Measurements from ENCODE around the gene LHX2.

LHX2 gene

DNA sequence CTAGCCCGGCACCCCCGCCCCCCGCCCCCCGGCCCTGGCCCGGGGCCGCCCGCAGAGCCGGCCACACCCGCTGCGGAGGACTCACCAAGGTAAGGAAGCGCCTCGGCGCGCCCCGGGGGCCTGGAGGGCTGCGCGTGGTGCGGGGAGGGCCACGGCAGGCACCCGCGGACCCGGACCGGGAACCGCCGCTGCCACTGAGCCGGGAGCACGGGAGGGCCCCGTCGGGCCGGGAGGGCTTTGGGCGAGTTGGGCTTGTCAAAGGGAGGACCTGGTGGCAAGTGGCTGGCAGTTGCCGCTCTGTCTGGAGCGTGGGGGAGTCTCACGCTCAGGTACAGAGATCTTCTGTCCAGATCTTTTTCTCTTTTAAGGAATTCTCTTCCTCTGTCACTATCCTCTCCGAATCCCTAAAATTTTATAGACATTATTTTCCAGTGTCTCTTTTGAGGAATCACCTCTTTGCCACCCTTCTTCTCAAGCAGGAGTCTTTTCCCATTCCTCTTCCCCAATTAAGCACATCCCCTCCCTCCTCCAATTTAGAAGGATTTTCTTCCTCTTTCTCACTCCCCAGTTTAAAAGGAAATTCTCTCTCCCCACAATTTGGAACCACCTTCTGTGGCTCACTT, 11.3 kb upstream of the LHX2 start:
- DNase-seq, result no peak

DNA sequence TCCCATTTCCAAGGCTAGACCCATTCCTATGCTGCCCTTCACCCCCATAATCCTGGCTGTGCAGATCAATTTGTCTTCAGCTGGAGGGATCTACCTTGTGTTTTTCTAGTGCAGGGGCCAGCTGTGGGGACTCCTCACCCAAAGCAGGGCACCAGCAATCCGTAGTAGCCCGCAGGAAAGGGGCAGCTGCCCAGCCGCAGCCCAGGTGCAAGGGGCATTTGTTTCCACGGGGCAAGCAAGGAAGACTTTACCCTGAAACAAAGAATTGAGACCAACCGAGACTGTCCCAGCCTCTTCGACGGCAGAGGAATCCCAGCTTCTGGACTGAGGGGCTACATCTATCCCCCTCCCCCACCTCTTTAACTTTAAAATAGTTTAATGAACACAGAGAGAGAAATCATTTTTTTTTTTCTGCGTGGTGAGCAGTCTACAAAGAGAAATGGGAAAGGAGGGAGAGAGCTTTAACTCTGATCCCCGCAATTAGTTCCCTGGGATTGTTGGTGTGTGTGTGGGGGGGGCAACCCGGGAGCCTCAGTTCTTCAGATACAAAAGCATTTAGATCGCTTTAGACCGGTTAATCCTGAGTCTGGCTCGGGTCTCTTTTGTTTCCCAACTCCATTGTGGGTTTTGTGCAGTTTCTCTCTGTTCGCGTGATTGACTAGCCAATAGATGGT, 10.6 kb upstream of the LHX2 start:
- DNase-seq, result no peak

DNA sequence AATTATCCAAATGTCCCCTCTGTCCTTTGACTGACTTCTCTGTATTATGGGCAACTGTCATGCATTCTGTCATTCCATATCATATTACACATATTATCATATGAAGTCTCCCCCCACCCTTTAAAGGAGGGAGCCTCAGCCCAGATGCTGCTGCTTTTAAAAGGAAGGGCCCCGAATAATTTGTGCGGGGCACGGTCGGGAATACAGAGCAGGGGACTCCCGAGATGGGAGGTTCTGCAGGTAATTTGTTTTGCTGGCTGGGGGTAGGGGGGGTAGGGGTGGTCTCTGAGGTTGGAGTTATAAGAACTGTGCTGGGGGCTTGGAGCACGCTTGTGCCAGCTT, 10.1 kb upstream of the LHX2 start:
- DNase-seq, result peak; percentile 17

DNA sequence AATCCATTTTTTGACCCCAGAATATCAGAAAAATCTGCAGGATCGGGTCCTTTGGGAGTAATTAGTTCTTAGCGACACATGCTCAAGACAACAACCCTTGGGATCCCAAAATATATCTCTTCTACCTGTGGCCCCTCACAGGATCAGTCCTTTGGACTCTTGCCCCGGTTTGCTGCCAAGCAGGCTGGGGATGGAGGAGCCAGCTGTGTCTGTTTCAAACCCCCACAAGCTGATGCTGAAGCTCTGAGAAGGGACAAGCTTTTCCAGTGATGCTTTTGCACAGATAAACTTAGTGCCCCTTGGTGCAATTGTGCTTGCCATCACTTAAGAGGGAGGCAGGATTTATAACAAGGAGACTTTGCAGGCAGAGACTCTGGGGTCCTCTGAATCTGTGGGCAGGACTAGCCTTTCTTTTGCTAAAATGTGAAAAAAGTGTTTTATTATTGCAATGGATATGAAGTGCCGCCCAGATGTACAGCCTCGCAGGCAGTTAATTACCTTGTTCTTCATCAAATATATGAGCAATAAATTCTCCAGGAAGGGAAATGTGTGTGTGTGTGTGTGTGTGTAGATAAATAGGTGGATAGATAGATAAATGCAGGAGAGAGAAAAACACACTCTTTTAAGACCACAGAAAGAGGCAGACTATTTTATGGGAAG, 9.6 kb upstream of the LHX2 start:
- DNase-seq, result no peak

DNA sequence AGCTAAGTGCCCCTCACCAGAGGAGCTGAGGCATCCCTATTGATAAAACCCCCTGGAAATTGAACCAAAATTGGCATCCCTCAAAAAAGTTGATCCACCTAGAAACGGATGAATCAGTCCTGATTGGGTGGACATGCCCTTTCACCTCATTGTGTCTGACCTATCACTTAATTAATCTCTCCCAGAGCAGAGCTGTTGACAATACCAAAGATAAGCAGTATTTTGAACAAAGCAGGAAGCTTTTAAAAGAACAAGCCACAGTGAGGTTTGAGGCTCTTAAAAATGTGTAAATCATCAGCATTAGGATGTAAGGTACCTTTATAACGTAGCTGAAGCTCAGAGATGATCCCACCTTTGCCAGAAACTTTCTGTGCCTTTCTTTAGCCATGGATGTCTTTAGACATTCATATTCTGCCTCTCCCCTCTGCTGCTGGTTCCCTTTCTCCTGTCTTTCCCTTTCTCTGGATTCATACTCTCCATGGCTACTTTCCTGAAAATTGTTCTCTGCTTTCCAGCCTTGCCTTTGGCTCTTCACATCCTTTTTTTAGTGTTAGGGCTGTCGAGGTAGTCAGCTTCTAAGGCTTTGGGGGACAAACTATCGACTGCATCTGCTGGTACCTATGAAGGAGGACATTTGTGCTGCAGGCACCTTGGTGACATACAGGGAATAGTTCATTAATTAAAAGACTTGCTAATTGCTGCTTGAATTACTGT, 7.8 kb upstream of the LHX2 start:
- DNase-seq, result no peak

DNA sequence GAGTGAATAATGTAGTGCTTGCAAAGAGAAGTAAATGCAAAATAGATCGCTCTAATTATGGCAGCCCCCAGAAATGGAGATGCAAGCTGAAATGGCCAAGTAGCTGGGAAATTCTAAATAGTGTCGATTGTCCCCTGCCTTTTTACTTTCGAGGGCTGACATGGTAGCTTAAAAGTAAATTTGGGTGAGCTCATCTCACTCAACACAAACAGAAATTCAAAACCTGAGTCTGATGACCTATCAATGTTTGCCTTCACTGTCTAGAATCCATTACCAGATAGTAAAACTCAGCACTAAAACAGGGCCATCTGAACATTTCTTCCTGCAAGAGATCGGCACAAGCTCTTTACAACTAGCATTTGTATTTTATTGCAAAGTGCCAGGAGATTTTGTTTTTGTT, 7.0 kb upstream of the LHX2 start:
- DNase-seq, result no peak

DNA sequence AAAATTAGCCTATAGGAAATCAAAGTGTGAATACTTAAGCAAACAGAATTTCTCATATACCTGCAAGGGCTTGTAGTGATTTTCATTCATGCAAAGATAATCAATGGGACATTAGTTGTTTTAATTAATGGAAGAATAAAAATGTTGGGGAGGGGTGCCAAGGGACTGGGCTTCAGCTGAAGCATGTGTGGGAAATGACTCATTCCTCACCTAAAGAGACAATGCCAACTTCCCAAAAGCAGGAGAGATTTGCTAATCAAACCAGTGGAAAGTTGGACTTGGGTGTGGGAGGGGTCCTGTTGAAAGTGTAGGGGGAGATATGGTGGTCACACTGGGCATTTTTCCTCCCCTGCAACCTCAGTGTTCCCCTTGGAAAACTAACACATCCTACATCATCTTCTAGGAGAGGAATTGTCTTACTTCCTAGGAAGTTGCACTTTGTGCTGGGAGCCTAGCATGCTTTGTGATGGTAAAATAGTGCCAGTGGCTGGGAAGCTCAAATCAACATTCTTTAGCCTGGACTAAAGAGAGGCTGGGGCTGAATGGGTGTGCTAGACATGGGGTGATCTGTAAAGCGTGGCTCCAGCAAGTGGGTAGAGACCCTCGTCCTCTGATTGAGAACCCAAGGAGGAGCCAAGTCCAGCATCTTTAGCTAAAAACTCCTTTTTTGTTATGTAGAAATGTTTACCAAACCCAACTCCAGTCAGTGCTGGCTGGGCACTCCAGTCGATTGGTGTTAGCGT, 6.4 kb upstream of the LHX2 start:
- no peak for DNase-seq

DNA sequence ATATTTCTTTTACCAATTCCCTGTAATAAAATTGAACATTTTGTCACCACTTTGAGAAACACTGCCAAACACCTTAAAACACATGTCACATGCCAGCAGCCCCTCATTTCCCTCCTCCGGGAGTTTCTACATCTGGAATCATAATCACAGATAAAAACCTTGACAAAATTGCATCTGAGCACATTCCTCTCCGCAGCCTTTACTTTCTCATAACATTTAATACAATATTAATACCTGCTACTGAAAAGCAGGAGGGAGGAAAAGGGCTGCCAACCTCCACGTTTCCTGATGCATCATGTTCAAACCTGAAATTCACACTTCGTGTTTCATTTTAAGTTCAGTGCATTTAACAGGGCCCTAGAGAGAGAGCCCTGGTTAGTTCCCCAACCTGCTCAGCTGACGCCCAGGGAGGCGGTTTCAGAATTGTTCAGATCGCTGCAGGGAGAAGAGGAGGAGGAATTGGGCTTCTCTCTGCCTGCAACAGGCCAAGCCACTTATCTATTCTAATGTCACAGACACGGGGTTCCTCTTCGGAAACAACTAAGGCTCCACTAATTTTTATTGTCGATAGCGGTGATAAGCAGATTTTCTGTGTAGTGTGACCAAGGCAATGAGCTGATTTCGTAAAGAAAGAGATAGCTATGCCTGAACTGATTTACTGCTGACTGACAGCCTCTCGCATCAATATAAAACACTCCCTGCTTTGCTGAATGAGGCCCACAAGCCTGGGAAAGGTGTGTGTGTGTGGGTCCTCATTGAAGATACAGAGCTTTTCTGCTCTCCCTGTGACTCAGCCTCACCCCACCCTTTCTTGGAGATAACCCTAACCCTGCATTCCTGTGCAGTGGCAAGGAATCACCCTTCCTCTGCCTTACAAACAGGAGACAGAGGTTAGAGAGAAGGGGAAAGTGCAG, 4.9 kb upstream of the LHX2 start:
- no peak for DNase-seq

DNA sequence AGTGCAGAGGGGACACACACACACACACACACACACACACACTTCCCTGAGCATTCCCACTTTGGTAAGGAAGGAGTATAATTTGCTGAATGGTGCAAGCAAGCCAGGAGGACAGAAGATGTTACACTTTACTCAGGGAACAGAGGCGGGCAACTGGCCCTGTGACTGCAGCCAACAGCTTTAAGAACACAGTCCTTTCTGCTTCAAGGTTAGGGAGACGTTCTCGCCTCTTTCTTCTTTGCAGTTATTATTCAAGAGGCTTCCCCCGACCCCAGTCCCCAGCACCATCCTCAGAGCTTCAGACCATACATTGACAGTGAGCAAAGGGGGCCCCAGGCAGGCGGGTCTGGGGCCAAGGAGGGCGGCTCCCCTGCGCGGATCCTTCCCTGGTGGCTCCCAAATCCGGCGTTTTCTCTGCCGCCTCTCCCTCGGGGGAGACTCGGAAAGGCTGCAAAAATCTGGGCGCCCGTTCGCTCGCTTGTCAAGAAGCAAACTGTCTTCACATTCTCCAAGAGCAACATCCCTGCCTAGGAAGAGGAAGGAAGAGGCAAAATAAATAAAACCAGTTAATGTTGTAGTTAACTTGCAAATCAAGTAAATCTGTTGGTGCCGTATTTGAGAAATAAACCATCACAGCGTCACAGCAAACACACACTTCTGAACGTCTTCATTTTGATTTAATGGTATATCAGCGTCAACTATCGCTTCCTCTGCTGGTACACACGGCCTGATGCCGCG, 3.8 kb upstream of the LHX2 start:
- no peak for DNase-seq

DNA sequence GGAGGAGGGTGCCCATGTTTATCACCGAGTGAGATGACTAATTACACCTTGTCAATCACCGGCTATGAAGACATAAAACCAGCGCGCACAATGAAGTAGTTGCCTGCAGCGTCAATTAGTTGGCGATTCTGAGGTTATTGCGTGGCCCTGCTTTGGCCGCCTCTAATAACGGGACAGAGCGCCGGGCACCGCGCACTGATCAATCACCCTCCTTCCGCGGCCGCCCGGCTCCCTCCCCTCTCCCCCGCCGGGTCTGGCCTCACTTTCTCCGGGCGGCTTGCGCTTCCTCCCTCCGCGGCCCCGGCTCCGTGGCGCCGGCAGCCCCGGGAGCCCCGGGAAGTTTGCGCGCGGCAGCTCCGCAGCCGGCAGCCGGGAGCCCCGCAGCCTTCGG, 3.3 kb upstream of the LHX2 start:
- DNase-seq, result no peak

DNA sequence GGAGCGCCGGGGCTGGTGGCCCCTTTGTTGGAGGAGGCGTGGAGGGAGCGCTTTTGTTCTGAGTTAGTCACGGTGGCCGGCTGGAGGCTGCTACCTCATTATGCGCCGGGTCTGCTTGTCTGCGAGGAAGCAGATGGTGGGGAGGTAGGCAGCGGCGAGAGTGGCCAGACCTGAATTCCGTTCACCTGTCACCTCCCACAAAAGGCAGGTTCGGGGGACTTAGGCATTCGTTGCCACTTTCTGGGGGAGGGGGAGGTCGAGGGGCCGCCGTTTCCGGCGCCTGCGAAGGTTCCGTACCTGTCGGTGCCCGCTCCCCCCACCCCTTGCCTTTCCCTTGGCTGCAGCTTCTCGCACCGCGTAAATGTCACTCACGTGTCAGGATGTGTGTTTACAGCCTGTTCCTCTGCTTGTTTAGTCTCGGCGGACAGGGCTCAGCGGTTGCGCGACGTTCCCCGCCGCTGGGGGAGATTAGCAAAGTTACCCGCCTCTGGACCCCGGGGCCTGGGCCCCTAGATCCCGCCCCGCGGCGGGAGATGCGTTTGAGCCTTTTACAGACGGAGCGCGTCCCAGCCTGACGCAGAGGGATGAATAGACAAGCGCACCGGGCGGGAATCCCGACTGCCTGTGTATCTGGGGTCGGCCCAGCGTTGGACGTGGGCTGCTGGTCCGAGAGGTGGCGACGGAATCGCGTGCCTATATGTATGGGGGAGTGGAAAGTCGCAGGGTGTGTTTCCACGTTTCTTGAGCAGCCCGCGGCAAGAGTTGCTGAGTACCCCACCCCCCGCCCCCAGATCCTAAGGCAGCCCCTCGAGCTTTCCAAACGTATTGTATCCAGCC, 2.7 kb upstream of the LHX2 start:
- no peak for DNase-seq

DNA sequence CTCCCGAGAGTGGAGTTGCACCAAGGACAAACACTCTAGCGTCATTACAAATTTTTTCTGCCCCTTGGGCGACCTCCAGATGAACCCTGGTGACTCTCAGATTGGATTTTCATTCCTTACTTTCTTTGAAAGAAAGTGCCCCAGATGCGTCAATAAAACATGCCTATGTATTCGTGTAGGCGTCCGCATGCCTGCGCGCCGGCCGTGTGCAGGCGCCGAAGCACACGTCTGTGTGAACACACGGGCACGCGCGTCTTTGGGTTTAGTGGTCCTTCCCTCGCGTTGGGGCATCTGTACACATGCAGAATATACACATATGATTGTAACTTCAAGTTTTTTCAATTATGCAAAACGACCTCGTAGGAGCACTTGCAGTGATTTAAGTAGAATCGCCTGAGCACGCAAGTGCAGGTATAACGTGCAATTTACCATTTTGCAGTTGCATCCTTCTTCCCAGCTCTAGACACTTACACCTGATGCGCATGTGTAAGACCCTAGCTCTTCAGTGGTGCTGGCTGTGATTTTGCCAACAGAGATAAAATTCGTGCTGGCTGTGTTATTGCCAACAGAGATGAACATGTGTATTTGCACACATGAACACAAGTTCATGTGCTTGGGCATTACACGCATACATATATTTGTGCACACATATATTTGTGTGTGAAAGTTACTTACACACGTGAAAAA, 1.9 kb upstream of the LHX2 start:
- no peak for DNase-seq

DNA sequence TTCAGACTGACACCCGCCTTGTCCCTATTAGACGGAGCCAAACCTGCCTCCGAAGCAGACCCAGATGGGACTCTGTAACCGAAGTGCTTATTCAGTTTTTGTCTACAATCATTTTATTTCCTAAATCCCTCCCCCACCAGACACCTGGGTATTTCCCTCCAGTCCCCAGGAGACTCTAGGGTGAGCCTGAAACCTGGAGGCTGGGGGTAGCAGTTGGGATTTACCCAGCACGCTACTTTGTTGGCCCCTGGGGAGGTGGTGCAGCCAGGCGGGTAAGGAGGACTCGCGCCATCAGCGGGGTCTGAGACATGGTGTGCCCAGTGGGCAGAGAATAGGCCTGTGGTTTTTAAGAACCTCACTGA, 1.3 kb upstream of the LHX2 start:
- no peak for DNase-seq

DNA sequence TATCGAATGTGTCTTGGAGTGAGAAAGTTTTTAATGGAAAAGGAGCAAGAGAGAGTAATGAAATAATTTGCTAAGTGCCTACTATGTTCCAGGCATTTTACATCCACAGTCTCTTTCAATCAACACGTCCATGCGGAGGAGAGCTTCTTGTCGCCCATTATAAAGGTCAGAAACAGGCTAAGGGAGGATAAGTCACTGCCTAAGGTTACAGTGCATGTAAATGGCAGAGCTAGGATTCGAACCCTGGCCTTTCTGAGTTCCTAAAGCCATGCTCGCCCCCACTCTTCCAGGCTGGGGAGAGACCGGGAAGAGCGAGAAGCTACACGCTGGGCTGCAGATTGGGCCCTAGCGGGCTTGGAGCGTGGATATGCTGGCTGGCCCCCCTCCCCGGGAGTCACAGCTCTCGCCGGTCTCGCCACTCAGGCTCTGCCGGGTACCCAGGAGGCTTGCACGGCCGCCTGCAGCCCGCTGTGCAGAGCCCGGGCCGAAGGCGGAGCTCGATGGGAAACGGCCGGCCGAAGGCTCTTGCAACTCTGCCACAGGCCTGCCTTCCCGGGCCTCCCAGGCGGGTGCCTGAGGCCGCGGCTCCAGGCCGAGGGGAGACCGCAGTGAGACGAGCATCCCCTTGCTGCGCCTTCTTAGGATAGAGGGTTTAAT, 775 bp upstream of the LHX2 start:
- peak; percentile 45 for DNase-seq

DNA sequence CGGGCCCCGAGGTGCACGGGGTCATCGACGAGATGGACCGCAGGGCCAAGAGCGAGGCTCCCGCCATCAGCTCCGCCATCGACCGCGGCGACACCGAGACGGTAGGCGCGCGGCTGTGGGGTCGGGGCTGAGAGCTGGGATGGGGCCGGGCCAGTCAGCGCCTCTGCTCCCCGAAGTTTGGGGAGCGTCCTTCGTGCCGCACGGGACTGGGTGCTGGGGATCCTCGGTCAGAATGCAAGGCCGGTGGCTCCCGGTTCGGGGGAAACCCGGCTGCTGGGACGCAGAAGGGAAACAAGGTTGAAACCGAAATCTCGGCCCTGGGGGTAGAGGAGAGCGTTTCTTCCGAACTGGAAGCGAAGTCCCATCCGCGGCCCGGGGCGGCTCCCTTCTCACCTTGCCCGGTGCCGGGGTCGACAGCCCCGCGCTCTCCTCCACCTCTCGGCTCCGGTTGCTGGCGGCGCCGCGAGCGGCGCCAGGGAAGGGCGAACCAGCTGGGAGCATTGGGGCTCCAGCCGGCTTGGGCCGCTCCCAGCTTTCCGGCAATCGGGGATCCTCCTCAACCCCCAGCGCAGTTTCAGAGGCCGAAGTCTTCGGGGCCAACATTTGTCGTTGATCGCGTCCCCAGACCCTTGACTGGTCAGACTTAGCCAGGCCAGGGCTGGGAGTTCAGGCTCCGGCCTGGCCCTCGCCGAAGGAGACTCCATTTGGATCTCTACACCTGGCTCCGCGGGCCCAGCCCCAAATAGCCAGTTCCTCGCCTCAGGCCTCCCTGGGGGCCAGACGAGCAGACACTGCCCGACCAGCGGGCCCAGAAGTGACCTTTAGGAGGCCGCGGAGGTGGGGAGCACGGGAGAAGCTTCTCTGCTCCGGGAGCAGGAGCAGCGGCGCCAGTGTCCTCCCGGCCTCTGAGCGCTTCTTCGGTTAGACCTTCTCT, 1.1 kb downstream of the LHX2 start:
- DNase-seq, result no peak

DNA sequence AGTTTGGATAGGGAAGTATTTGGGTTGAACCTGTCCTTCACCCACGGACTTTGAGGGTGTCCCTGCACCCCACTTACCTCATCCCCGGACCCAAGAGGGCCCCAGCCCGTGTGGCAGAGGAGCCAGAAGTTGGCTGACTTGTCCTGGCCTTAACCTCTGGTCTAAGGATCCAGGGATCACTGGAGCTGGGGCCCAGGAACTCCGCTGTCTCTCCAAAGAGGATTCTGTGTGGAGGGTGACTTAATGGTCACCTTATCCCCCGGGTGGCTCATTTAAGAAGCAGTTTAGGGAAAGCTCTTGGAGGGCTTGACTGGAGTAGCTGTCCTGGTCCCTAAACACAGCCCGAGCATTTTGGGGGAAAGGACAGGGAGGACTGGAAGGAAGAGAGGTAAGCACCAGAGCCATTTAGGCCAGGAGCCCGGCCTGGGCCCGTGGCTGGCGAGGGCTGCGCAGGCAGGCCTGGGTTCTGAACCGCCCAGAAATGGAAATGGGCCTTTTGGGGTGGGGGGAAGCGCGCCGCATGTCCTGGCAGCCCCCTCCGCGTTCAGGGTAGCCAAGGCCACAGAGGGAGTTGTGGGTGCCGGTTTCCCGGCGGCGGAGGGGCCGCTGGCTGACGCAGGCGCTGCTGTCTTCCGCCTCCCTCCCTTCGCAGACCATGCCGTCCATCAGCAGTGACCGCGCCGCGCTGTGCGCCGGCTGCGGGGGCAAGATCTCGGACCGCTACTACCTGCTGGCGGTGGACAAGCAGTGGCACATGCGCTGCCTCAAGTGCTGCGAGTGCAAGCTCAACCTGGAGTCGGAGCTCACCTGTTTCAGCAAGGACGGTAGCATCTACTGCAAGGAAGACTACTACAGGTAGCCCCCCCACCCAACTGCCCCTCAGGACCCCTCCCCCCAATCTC, 2.0 kb downstream of the LHX2 start:
- DNase-seq, result no peak
